SK-N-MC (cell line): ENCODE measurements around the gene SLC36A4.

Source experiments
- DNase-seq: peaks from one replicate; pipeline ENCODE4 v3.0.0-alpha.2; 2011; ENCODE audit warnings: low read depth, low spot score
- H3K27ac ChIP-seq: fragments of 200-600 bp; sonication (generic); 2 replicates; pipeline ENCODE4 v1.5.1; 2016; ENCODE audit warnings: mixed run types
- H3K36me3 ChIP-seq: fragments of 200-600 bp; sonication (generic); 2 replicates; pipeline ENCODE4 v1.6.1; 2017; ENCODE audit warnings: antibody characterized with exemption, low read length, mixed read lengths; ENCODE audit not compliant: insufficient read depth
- H3K4me3 ChIP-seq: fragments of 200-600 bp; sonication (generic); 2 replicates; pipeline ENCODE4 v1.5.1; 2016
- H3K9ac ChIP-seq: fragments of 200-600 bp; sonication (generic); 2 replicates; pipeline ENCODE4 v1.8.0; 2017; ENCODE audit warnings: mixed run types, mixed read lengths; ENCODE audit not compliant: insufficient read length
- H3K9me3 ChIP-seq: fragments of 200-600 bp; sonication (generic); 2 replicates; pipeline ENCODE4 v1.6.1; 2017; ENCODE audit warnings: low read depth, mild to moderate bottlenecking, antibody characterized with exemption, low read length, moderate library complexity, mixed read lengths
- EZH2 ChIP-seq: fragments of 200-600 bp; sonication (generic); IDR thresholded peaks from one replicate; pipeline ENCODE4 v1.6.1; 2017; ENCODE audit warnings: antibody characterized with exemption
- FOXP2 ChIP-seq: optimal IDR thresholded peaks from 2 replicates; pipeline ENCODE3; 2011; ENCODE audit warnings: mild to moderate bottlenecking, moderate library complexity; ENCODE audit not compliant: insufficient read depth; ENCODE audit errors: extremely low read length, control extremely low read depth
- POLR2AphosphoS5 ChIP-seq: IDR thresholded peaks from 2 replicates; pipeline ENCODE4 v1.6.1; 2012; ENCODE audit warnings: mild to moderate bottlenecking, low read depth, low read length, borderline replicate concordance

Gene SLC36A4

DNA sequence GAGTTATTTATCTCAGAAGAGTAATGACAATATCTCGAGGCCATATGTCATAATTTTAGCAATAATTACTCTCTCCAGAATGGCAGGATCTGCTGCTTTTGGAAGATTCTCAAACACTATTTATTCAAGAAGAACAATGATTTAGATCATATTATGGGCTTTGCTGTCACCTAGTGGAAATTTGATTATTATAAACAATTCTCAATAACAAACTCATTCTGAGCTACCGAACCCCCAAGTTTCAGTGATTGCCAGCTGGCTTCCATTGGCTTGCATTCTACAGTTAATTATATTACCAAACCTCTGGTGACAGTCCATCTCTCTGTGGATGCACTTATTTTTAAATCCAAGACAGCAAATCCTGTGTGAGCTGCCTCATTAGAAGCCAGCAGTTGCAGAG, 27.9 kb upstream of the SLC36A4 start:
- DNase-seq, result no peak

DNA sequence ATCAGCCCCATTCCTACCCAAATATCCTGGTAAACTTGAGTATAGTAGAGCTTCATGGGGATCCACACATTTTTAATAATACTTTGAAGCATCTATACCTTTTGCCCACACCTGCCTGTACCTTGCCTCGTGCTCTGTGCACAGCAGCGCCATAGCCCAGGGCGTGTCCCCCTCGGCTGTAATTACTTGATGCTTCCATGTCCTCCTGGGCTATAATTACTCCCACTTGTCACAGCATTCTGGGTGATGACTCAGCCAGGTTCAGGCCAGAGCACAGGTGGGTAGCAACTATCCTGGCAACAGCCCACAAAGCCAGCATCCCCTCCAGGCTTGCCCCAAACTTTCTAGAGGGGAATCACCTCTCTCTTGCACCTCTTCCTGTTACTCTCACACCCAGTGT, 23.7 kb upstream of the SLC36A4 start:
- Histone ChIP-seq H3K27ac (no peak overlapping the region), H3K9ac (no peak overlapping the region), H3K36me3 (no peaks in the 10 kb centered on the region), H3K4me3 (no peak overlapping the region), H3K9me3 (no peaks in the 10 kb centered on the region)
- TF ChIP-seq EZH2, result no peak
- TF ChIP-seq FOXP2, result no peak
- no peak for TF ChIP-seq POLR2AphosphoS5
- no peak for DNase-seq

More for the DNA sequence above, 27.9 kb upstream of the SLC36A4 start:
- no peak overlapping the region for H3K27ac ChIP-seq
- no peaks in the 10 kb centered on the region for H3K9me3 ChIP-seq
- no peaks in the 10 kb centered on the region for H3K36me3 ChIP-seq
- TF ChIP-seq EZH2, result no peak
- TF ChIP-seq POLR2AphosphoS5, result no peak
- TF ChIP-seq FOXP2, result no peak
- H3K9ac ChIP-seq, result no peak overlapping the region
- no peak overlapping the region for H3K4me3 ChIP-seq

DNA sequence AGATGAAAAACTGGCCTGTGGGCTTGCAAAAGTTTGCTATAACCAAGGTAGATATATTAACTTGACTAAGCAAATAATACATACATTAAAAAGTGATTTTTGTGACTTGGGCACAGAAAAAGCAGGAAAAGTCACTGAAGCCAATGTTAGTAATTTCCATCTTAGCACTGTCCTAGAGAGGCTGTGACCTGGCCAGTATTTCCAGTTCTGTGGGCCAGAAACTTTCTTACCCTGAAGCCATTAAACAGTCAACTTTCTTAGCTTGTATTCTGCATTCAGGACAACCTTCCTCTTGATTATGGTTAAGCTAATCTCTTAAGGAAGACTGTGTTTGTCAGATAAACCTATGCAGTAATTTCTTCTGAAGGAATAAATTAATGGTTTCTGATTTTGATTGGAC, 22.3 kb upstream of the SLC36A4 start:
- DNase-seq, result no peak
- TF ChIP-seq FOXP2 (no peak), EZH2 (no peak), POLR2AphosphoS5 (no peak)
- no peaks in the 10 kb centered on the region for H3K9me3 ChIP-seq

DNA sequence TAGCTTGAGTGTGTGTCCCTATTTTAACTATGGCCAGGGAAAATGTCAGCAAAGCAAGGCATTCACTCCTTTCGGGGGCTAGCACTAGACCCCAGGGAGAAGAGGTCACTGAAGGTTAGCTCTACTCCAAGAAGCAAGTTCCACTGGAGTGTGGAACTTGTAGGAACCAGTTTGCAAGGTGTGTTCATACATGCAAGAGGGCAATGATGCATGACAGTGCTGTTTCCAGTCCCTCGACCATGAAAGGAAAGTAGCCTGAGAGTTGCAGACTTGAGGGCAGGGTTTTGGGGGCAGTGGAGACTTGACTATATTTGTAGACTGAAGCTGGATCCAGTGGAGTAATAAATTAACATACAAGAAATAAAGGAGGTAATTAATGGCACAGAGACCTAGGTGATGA, 21.6 kb upstream of the SLC36A4 start:
- no peak overlapping the region for H3K27ac ChIP-seq
- no peak overlapping the region for H3K4me3 ChIP-seq
- DNase-seq, result no peak
- no peaks in the 10 kb centered on the region for H3K9me3 ChIP-seq
- TF ChIP-seq FOXP2, result no peak
- TF ChIP-seq EZH2, result no peak
- TF ChIP-seq POLR2AphosphoS5, result no peak
- no peak overlapping the region for H3K9ac ChIP-seq
- no peaks in the 10 kb centered on the region for H3K36me3 ChIP-seq

More for the DNA sequence above, 22.3 kb upstream of the SLC36A4 start:
- H3K36me3 ChIP-seq, result no peaks in the 10 kb centered on the region
- no peak overlapping the region for H3K4me3 ChIP-seq
- H3K9ac ChIP-seq, result no peak overlapping the region
- no peak overlapping the region for H3K27ac ChIP-seq

DNA sequence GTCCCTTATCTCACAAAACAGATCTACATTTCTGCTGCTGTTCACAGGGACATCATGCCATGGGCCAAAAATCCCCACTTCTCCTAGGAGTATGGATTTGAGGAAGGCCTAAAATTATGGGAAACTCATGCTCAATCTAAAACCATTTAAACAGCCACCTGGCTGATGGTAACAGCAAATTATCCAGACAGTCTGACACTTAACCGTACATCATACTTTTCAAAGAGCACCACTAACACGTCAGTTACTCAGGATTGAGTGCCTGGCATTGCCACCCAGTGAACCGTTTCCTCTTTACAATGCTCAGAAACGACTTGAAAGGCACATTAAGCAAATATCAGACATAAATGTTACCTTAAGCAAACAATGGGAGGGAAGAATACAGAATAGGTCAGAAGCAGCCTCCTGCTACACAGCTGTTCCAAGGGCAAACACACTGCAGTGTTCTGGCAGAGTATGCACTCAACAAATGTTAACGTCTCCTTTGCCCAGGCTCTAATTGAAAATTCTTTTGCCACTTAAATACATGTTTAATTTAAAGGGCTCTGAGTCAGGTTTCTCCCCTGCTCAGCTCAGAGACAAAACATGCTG, 18.8 kb upstream of the SLC36A4 start:
- DNase-seq, result no peak
- no peak overlapping the region for H3K27ac ChIP-seq
- no peak overlapping the region for H3K4me3 ChIP-seq
- no peak for TF ChIP-seq EZH2
- no peaks in the 10 kb centered on the region for H3K36me3 ChIP-seq
- H3K9ac ChIP-seq, result no peak overlapping the region
- H3K9me3 ChIP-seq, result no peaks in the 10 kb centered on the region

DNA sequence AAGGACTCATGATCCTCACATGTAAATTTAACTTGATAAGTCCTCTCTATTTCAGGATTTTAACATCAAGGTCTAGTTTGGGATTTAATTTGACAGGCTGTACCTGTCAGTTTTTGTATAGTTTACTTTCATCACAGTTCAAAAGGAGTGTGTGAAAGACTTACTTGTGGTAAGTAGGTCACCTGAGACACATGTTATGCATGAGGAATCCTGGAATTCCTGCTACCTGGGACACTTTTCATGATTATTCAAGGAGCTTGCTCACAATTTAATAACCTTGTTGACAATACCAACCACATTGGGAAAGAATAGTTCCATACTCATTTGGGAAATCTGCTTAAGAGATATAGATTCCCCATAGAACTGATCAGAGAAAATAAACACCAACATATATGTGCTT, 15.8 kb upstream of the SLC36A4 start:
- TF ChIP-seq POLR2AphosphoS5 (no peak), EZH2 (no peak), FOXP2 (no peak)
- H3K36me3 ChIP-seq, result no peaks in the 10 kb centered on the region

DNA sequence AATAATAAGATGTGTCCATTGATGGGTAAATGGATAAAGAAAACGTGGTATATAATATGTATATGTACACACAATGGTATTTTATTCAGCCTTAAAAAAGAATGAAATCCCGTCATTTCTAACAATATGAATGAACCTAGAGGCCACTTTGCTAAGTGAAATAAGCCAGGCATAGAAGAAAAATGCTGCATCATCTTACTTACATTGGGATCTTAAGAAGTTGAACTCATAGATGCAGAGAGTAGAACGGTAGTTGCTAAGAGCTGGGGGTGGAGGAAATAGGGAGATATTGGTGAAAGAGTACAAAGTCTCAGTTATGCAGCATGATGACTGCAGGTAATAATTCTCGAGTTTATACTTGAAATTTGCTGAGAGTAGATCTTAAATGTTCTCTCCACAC, 14.3 kb upstream of the SLC36A4 start:
- no peak overlapping the region for H3K27ac ChIP-seq

More for the DNA sequence above, 15.8 kb upstream of the SLC36A4 start:
- Histone ChIP-seq H3K4me3 (no peak overlapping the region), H3K9me3 (no peaks in the 10 kb centered on the region), H3K27ac (no peak overlapping the region), H3K9ac (no peak overlapping the region)
- no peak for DNase-seq

DNA sequence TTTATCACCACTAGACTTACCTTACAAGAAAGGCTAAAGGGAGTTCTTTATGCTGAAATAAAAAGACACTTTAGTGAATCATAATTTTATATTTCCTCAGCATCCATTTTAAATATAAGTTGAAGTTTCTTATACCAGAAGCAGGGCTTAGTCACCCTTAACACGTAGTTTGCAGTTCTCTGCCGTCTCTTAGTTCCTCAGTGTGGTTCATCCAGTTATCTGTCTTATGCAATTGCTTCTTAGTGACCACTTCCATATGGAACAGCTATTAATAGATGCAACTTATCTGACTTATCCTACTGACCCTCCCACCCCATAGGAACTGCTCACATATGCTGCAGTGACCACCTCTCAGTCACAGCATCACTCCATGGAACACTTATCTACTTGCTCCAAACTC, 11.7 kb upstream of the SLC36A4 start:
- DNase-seq, result no peak
- Histone ChIP-seq H3K9me3 (no peaks in the 10 kb centered on the region), H3K27ac (no peak overlapping the region), H3K36me3 (no peaks in the 10 kb centered on the region), H3K9ac (no peak overlapping the region), H3K4me3 (no peak overlapping the region)
- no peak for TF ChIP-seq EZH2
- no peak for TF ChIP-seq FOXP2
- TF ChIP-seq POLR2AphosphoS5, result no peak

More for the DNA sequence above, 14.3 kb upstream of the SLC36A4 start:
- Histone ChIP-seq H3K9me3 (no peaks in the 10 kb centered on the region), H3K36me3 (no peaks in the 10 kb centered on the region), H3K9ac (no peak overlapping the region), H3K4me3 (no peak overlapping the region)
- DNase-seq, result no peak
- no peak for TF ChIP-seq POLR2AphosphoS5
- TF ChIP-seq FOXP2, result no peak
- no peak for TF ChIP-seq EZH2

DNA sequence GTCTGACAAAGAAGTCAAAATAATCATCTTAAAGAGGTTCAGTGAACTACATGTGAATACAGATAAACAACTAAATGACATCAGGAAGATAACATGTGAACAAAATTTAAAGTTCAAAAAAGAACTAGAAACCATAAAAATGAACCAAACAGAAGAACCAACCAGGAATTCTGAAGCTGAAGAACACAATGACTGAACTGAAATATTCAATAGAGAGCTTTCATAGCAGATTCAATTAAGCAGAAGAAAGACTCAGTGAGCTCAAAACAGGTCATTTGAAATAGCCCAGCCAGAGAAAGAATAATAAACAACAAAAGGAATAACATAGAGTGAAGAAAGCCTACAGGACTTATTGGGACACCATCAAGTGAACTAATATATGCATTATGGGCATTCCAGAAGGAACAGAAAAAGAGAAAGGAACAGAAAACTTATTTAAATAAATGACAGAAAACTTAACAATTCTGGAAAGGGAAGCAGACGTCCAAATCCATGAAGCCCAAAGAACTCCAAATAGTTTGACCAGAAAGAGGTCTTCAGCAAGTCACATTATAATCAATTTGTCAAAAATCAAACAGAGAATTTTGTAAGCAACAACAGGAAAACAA, 11.0 kb upstream of the SLC36A4 start:
- Histone ChIP-seq H3K4me3 (no peak overlapping the region), H3K9ac (no peak overlapping the region), H3K36me3 (no peaks in the 10 kb centered on the region), H3K9me3 (no peaks in the 10 kb centered on the region), H3K27ac (no peak overlapping the region)
- no peak for TF ChIP-seq FOXP2
- DNase-seq, result no peak
